HG03432 (cell line): ENCODE data around the gene AOPEP.

Experiments
- ATAC-seq: cut with Tn5 transposase; IDR thresholded peaks from one replicate; pipeline ENCODE4 v1.9.1; 2021; ENCODE audit warnings: mild to moderate bottlenecking, moderate library complexity; ENCODE audit not compliant: unreplicated experiment

The AOPEP gene

DNA sequence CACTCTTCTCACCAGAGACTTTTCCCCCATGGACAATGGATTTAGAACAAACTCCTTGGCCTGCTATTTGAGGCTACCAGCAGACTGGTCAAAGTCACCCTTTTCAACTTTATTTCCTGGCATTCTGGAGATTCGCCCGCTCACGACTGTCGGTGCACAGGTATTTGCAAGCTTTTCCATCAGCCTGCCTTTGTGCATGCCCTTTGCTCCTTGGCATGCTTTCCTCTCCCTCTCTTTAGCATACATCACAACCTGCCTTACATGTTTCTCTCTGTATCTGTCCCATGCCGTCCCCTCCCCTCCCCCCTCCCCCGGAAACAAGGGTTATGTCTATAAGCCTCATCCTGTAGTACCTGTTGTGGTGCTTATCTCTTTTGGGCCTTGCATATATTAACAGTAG is 257.1 kb downstream of the AOPEP start:
- ATAC-seq, result no peak

GRCh38 chr9:94984891-94985476 is 258.5 kb downstream of the AOPEP start:
- no peak for ATAC-seq

DNA sequence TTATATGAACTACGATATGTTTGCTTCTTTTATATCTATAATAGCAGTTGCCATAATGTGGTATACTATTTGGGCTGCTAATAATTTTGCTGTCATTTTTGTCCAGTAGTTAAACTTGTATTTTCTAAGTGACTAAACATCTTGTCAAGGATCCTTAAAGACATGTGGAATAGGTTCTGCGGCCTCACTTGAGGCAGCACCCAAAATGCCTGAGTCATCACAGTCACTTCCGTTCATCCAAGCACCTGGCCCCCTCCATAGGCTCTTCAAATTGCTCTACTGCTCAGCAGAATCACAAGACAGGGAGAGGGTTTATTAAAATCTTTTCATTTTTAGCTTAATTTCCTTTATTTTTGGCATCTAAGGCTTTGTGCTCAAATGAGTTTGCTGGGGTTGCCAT is 259.1 kb downstream of the AOPEP start:
- ATAC-seq, result no peak

DNA sequence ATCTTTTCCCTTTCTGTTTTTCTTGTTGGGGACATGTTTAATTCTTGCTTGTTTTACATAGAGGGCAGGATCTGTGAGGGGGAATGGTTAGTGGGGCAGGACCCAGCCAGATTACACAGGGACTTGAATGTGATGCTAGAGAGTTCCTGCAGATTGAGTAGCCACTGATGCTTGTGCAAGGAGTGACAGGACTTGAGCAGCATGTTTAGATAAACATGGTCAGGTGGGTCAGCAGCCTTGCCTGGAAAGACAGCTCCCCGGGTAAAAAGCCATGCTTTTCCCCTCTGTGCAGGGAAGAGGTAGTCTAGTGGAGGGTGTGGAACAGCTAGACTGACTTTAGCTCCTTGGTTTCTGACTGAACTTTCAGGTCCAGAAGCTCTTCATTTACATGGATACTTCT is 261.2 kb downstream of the AOPEP start:
- ATAC-seq, result no peak

DNA sequence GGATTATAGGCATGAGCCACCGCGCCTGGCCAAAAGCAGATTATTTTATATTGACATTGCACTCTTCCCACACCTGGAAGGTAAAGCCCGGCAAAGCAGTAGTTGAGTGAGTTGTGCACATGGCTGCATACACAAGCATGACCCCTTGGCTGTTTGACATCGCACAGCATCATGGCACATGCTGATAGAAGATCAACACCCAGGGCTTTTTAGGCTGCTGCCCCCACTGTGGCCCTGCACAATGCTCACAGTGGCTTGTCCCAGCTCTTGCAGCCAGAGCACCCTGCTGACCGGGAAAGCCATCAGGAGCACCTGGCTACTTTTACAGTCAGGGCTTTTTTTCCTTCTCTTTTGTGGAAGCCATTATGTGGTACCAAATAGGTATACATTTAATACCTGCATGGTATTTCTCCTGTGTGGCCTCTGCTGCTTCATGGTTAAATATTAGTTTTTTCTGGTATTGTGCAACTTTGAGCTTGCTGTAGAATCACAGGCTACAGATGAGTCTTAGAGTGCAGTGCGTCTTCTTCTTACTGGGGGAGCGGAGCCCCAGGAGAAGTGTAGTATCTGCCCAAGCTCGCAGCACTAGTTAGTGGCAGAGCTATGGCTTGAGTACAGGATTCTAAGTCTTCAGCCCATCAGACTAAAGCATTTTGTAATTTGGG is 264.5 kb downstream of the AOPEP start:
- ATAC-seq, result no peak

GRCh38 chr9:94991961-94992907 is 265.7 kb downstream of the AOPEP start:
- no peak for ATAC-seq

- no peak for ATAC-seq
These were observed 266.8 kb downstream of the AOPEP start for GRCh38 chr9:94993160-94993820.

GRCh38 chr9:94993821-94994165 is 267.3 kb downstream of the AOPEP start:
- ATAC-seq, result no peak

DNA sequence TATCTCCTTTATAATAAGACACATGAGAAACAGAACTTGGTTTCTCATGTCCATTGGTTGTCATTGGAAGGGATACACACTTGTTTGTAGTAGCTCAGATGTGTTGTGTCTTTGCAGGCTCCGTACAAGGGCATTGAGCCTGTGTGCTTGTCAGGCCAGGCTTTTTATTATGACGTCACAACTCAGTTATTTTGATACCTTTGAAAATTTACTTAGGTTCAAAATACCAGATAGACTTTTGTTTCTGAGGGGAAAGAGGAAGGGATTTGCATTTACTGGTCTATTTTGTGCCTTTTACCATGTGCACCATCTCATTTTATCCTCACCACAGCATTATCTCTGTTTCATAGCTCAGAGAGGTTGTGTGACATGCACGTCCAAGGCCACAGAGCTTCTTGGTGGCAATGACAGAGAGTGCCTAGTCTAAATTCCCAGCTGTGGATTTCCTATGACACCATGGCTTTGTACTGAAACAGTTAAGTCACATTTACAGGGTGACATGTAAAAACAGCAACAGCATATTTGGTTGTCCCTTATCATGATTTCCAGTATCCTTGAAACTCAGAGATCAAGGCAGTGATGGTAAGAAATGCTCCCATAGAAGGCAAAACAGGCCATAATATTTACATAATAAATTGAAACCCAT is 268.7 kb downstream of the AOPEP start:
- no peak for ATAC-seq

GRCh38 chr9:94996641-94997040 is 270.1 kb downstream of the AOPEP start:
- ATAC-seq, result no peak

DNA sequence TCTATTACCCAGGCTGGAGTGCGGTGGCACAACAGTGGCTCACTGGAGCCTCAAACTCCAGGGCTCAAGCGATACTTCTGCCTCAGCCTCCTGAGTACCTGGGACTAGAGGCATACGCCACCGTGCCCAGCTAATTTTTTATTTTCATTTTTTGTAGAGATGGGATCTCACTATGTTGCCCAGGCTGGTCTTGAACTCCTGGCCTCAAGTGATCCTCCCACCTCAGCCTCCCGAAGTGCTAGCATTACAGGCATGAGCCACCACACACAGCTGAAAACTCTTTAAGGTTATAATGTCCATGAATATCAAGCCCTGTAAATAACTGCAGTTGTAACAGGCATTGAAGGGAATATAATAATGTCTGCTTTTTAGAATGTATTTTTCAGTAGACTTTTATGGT is 271.2 kb downstream of the AOPEP start:
- no peak for ATAC-seq

DNA sequence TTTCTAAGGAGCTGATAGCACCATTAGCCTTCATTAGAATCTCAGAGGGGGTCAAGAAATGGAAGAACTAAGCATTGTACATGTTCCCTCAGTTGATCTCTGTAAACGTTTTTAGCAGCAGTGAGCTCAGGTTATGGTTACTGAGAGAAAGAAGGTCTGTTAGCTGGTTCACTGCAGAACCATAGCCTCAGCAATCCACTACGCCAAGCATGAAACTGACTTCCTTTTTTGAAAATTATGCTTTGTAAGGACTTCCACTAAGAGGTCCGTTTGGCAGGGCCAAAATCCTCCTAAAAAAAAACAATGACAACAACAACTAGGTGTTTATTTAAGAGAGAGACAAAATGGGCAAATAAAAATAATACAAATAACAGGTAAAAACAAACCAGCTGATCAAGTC is 273.3 kb downstream of the AOPEP start:
- ATAC-seq, result no peak

DNA sequence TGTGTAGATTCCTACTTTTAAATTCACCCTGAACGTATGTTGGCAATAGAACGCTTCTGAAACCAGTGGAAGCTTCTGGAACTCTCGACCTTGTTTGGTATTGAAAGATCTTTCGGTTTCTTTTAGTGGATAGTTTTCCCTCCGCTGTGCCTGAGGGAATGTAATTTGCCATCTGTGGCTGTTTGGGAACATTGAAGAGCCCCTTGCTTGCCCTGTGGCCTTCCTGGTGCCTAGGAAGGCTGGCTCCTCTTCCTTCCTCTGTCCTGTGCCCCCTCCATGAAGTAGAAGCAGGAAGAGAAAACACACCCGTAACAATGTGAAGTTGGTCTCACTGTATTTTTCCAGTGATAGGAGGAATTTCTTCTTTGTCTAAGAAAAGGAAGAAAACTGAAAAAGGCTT is 274.3 kb downstream of the AOPEP start:
- no peak for ATAC-seq

- ATAC-seq, result no peak
These were observed 275.2 kb downstream of the AOPEP start for GRCh38 chr9:95001720-95002119.

GRCh38 chr9:95003689-95004410 is 277.4 kb downstream of the AOPEP start:
- ATAC-seq, result peak; percentile 37

DNA sequence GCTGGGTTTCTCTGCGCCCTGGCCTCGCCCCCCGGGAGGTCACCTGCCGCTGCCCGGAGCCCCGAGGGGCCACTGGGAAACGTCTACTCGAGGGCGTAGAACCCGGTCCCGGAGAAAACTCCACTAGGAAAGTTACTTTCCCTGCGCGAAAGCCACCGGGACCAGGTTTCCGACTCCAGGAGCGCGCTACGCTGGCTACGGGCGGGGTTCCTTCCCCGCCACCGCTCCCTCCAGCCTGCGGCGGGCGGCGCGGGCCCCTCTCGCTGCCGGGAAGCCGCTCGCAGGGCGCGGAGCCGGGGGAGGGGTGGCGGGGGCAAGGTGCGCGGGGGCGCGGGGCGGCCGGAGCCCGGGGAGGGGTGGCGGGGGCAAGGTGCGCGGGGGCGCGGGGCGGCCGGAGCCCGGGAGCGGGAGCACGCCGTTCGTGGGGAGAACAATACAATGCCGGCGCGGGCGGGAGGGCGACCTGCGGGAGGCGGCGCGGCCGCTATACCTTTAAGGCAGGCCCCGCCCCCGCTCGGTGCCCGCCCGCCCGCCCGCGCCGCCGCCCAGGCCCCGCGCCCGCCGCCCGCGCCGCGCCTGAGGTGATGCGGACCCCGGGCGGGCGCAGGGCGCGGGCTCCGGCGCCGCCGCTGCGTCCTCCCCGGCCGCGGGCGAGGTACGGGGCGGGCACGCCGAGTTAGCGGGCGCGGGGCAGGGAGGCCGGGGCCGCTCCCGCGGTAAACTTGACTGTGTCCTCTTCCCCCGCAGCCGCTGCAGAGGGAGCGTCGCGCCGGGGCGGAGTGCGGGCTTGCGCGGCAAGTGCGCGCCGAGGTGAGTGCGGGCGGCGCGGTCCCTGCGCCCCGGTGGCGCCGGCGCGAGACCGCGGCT is 278.1 kb downstream of the AOPEP start:
- ATAC-seq, result peak; percentile 73

DNA sequence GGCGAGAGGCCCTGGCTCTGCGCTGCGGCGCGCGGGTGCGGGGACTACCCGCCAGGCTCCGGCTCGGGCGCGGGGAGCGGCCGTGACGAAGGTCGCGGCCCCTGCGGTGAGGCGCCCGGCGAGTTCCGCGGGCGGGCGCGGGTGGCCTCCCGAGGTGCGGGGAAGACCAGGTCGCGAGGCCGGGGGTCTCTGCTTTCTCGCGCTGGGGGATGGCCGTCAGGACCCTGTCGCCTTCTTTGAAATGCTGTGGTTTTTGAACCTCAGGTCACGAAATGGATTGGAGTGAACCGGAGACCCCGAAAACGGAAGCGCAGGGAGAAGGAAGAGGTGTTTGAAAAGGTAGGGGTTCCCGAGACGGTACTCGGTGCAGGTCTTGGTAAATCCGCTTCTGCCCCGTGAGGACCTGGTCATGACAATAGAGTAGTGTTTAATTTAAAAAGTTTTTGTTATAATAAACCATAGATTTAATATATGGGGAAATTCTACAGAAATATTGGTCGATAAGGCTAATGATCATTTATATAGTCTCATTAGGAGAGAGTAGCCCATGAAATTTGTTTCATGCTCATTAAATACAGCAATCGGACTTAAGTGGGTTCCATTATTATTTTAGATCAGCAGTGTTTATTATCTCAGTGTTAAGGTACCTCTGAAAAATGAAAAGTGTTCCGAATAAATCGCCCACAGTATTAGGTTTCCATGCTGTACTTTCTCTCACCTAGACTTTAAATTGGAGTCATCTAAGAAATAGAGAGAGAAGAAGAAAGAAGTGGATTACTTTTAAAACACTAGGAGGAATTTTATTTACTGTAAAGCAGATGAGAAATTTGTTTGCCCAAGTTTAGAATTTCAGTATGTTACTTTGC is 279.0 kb downstream of the AOPEP start:
- no peak for ATAC-seq

DNA sequence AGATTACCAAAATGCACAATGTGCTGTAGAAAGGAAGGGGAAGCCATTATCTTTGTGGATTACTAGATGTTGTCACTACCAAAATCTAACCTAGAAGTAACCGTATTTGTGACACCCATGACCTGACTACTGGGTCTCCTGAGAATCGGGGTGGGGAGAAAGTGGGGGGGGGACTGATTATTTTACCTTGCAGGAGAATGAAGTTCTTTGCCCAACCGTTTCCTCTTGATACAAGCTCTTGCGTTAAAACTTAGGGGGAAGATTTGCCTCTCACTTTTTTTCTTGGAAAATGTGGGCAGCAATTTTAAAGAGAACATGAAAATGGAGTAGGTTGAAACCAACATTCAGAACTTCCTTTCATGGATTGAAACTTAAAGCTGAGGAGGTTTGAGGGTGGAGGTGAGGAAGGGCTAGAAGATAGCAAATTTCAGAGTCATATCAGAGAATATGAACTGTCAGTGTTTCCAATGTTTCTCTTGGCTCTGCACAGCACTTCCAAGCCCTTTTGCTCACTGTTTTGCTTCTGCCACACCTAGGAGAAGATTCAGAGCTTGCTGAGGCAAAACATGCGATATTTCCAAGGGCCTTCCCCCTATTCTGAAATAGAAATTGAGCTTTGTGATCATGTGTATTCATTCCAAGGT is 280.8 kb downstream of the AOPEP start:
- ATAC-seq, result no peak
